GM12874 (cell line): ENCODE measurements around the gene TSPAN5.

Experiments used
- CTCF ChIP-seq: IDR thresholded peaks from 2 replicates; pipeline ENCODE4 v1.5.1; 2011; ENCODE audit warnings: low read depth, mild to moderate bottlenecking, control low read depth, low read length, moderate library complexity; ENCODE audit not compliant: insufficient read depth

Gene TSPAN5

GRCh38 chr4:98608356-98608755 is 50.1 kb downstream of the TSPAN5 start:
- TF ChIP-seq CTCF = no peak

- no peak for TF ChIP-seq CTCF
Measured at GRCh38 chr4:98606894-98607293, 51.5 kb downstream of the TSPAN5 start.

GRCh38 chr4:98605216-98605615 is 53.2 kb downstream of the TSPAN5 start:
- no peak for TF ChIP-seq CTCF

DNA sequence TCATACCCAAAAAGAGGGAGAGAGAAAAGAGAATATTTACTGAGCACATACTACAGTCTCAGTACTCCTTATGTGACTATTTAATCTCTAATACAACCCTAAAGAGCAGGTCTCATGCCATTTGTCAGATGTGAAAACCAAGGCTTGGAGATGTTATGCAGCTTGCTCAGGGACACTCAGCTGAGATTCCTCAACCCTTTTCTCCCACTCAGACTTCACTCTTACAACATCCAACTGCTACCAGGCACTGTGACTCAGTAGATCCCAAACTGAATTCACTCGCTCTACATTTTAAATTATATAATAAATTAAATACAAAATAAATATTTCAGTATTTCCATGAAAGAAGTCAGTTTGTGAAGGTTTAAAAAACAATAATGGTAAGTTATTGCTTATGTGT is 53.7 kb downstream of the TSPAN5 start:
- TF ChIP-seq CTCF = no peak

- TF ChIP-seq CTCF = no peak
Measured at GRCh38 chr4:98603683-98604521, 54.5 kb downstream of the TSPAN5 start.

GRCh38 chr4:98602270-98602669 is 56.1 kb downstream of the TSPAN5 start:
- TF ChIP-seq CTCF = no peak

DNA sequence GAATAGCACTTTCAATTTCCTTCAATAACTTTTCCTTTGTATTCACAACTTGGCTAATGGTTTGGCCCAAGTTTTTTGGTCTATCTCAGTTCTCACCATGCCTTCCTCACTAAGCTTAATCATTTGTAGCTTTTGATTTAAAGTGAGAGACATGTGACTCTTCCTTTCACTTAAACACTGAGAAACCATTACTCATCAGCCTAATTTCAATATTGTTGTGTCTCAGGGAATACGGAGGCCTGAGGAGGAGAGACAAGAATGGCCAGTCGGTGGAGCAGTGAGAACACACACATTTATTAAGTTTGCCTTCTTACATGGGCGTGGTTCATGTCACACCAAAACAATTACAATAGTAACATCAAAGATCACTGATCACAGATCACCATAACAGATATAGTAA is 56.7 kb downstream of the TSPAN5 start:
- no peak for TF ChIP-seq CTCF
